ENCODE results near the gene TSSK3. TPM values are rescaled to one million over a fixed set of nuclear protein-coding genes. Genes with fewer than 3 reads are reported as not detected.
A peak's percentile ranks its signal among the peaks of the same experiment; 100 is the strongest.

TSSK3 gene
- total RNA-seq, 2 donors from 2014 or later = 0.63 to 0.70 TPM

DNA sequence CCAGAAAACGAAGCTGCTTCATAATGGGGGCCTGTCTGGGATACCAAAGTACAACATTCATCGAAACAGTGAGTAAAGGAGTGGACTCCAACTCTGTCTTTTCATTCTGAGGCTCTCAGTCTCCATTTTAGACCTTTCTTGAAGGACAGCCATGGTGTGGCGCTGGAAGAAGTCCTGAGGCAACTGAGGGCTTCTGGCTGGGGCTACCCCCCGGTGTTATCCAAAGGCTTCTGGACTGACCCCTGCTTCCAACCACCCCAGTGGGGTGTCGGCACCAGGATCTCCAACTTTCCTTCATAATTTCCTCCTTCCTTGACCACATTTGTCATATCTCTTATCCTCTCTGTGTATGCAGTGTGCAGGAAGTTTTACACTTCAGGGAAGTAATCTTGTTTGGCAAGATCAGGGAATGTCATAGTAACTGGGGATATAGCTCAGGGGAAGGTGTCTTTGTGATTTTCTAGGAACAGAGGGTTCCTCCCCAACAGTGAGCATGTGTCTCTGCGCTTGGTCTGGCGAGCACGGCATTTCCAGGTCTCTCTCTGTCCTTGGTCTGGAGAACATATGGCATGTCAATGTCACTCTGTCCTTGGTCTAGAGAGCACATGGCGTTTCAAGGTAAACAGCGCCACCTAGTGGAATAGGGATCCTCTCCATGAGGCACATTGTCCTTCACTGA, 51.3 kb downstream of the TSSK3 start:
- H3K4me1 ChIP-seq = no peaks in the 10 kb centered on the region
- DNase-seq (ENCODE audit: low spot score) = peak; percentile 61
- H3K27ac ChIP-seq = no peak overlapping the region
- H3K9me3 ChIP-seq = peaks cover 0 to 16% of the 10 kb centered on the region in 2 donors
- no peaks in the 10 kb centered on the region for H3K36me3 ChIP-seq
- H3K27me3 ChIP-seq = no peaks in the 10 kb centered on the region
- TF ChIP-seq CTCF (IDR thresholded peaks at IDR 0.05) = peak; percentile 40 to 75
- H3K4me3 ChIP-seq = no peak overlapping the region

Other genes with a start within 250 kb of the TSSK3 start
- 10 to 100 TPM; 16.1 to 29.4 TPM for gene TXLNA, start 182.9 kb upstream of the TSSK3 start, total RNA-seq
- gene CCDC28B, start 161.9 kb upstream of the TSSK3 start, total RNA-seq = 10 to 100 TPM in 1 of 2 donors, 1 to 10 TPM in 1; 9.5 to 11.2 TPM
- gene IQCC, start 156.9 kb upstream of the TSSK3 start, total RNA-seq = 1 to 10 TPM in 1 of 2 donors, under 1 TPM in 1; 0.48 to 1.3 TPM
- gene DCDC2B, start 153.4 kb upstream of the TSSK3 start, total RNA-seq = not detected
- 1 to 10 TPM; 8.1 to 8.9 TPM for gene TMEM234, start 140.2 kb upstream of the TSSK3 start, total RNA-seq
- gene EIF3I, start 140.1 kb upstream of the TSSK3 start, total RNA-seq = 100 to 1,000 TPM; 123 to 131 TPM
- gene FAM167B, start 115.3 kb upstream of the TSSK3 start, total RNA-seq = 1 to 10 TPM; 2.1 to 6.4 TPM
- under 1 TPM; 0.74 to 0.98 TPM for gene LCK, start 111.3 kb upstream of the TSSK3 start, total RNA-seq
- 10 to 100 TPM; 21.8 to 28.0 TPM for gene HDAC1, start 70.5 kb upstream of the TSSK3 start, total RNA-seq
- gene MARCKSL1, start 26.3 kb upstream of the TSSK3 start, total RNA-seq = 10 to 100 TPM in 1 of 2 donors, 1 to 10 TPM in 1; 9.5 to 34.5 TPM
- gene FAM229A, start 54 bp upstream of the TSSK3 start, total RNA-seq = 1 to 10 TPM in 1 of 2 donors, under 1 TPM in 1; 0.89 to 7.5 TPM
- gene BSDC1, start 31.9 kb downstream of the TSSK3 start, total RNA-seq = 10 to 100 TPM; 47.1 to 49.7 TPM
- gene ZBTB8B, start 102.5 kb downstream of the TSSK3 start, total RNA-seq = under 1 TPM in 1 of 2 donors, not detected in 1; 0.04 TPM
- 1 to 10 TPM; 3.3 to 4.8 TPM for gene ZBTB8A, start 176.9 kb downstream of the TSSK3 start, total RNA-seq